Natural killer cell (primary cell): ENCODE measurements around the gene CAPN7. TPM values are rescaled to one million over a fixed set of nuclear protein-coding genes. Genes with fewer than 3 reads are reported as not detected.

ENCODE experiments used
- ATAC-seq, 3 donors: fragments of 150-1000 bp in 2 of 3; fragments of 200-7000 bp in 1 of 3; cut with Tn5 transposase; 1 replicate in 1 of 3; 2 replicates in 2 of 3; pipeline ENCODE4 v1.10.0; 2021; ENCODE audit warnings: mild to moderate bottlenecking in 2 of 3, moderate library complexity in 2 of 3
- DNase-seq, 2 donors: peaks; one replicate each; pipeline versions ENCODE4 v3.0.0 to v3.0.0-alpha.2; 2013 to 2021; ENCODE audit warnings: mixed read lengths in 1 of 2
- H3K27ac ChIP-seq: one replicate; pipeline ENCODE4 v1.5.1; 2013; ENCODE audit warnings: mild to moderate bottlenecking, low read length
- H3K27me3 ChIP-seq: one replicate; pipeline ENCODE4 v1.6.1; 2013; ENCODE audit warnings: low read length; ENCODE audit not compliant: control insufficient read depth, insufficient read depth
- H3K36me3 ChIP-seq: one replicate; pipeline ENCODE4 v1.6.1; 2013; ENCODE audit warnings: low read length; ENCODE audit not compliant: control insufficient read depth, insufficient read depth
- H3K4me1 ChIP-seq: one replicate; pipeline ENCODE4 v1.6.1; 2013; ENCODE audit warnings: low read length; ENCODE audit not compliant: control insufficient read depth, insufficient read depth
- H3K4me3 ChIP-seq: one replicate; pipeline ENCODE4 v1.5.1; 2013; ENCODE audit warnings: low read length
- H3K9me3 ChIP-seq: one replicate; pipeline ENCODE4 v1.6.1; 2013; ENCODE audit warnings: low read length; ENCODE audit not compliant: control insufficient read depth, insufficient read depth
- H3K27ac Mint-ChIP-seq, 2 donors: one replicate each; pipeline ENCODE4 v1.8.0; 2022; ENCODE audit warnings: mild to moderate bottlenecking in 2 of 2, mixed read lengths in 2 of 2, moderate library complexity in 1 of 2
- H3K27me3 Mint-ChIP-seq, 2 donors: one replicate each; pipeline ENCODE4 v1.8.0; 2022; ENCODE audit warnings: low read depth in 2 of 2, mixed read lengths in 2 of 2
- H3K36me3 Mint-ChIP-seq: one replicate; pipeline ENCODE4 v1.8.0; 2022; ENCODE audit warnings: mixed read lengths
- H3K4me1 Mint-ChIP-seq, 2 donors: one replicate each; pipeline ENCODE4 v1.8.0; 2022; ENCODE audit warnings: mixed read lengths in 2 of 2
- H3K4me3 Mint-ChIP-seq: one replicate; pipeline ENCODE4 v1.8.0; 2022; ENCODE audit warnings: mild to moderate bottlenecking, moderate library complexity, mixed read lengths
- H3K9me3 Mint-ChIP-seq, 2 donors: one replicate each; pipeline ENCODE4 v1.8.0; 2022; ENCODE audit warnings: mixed read lengths in 2 of 2
- CTCF ChIP-seq: fragments of 200-600 bp; IDR thresholded peaks from one replicate; pipeline ENCODE4 v1.8.0; 2022; ENCODE audit warnings: antibody characterized with exemption
- WGBS: methylation state at CpG from one replicate; pipeline ENCODE4 v1.1.7; 2013; ENCODE audit warnings: missing lambda C conversion rate; ENCODE audit not compliant: insufficient coverage; 5-methylcytosine and 5-hydroxymethylcytosine counted together
- intact Hi-C: fragments of 100-400 bp; cut with micrococcal nuclease; formaldehyde crosslinking; loops from one replicate; pipeline ENCODE4 v1.14.2; 2022
- total RNA-seq, 4 donors: library from RNA; stranded (reverse); fragments of 120-200 nt in 1 of 4; gene quantifications; one replicate each; pipeline versions ENCODE4 v1.2.3 to v1.2.4, GENCODE V29; 2013 to 2022

CAPN7 gene
- total RNA-seq, 3 donors from 2014 or later (not counting 1 experiment from before 2014, with no cell fraction given), result 35.3 to 59.9 (median 52.8) TPM

- Mint-ChIP-seq H3K4me3 (no peak overlapping the region), H3K36me3 (peaks cover 6% of the 10 kb centered on the region), H3K27me3 (no peaks in the 10 kb centered on the region), H3K9me3 (no peaks in the 10 kb centered on the region), H3K27ac (no peak overlapping the region), H3K4me1 (peaks cover 5 to 6% of the 10 kb centered on the region in 2 donors)
- no CpG with 5 or more reads among the region's 1 CpG for WGBS
- no peaks in the 10 kb centered on the region for H3K4me1 ChIP-seq
- no peak overlapping the region for H3K4me3 ChIP-seq
- no peak for TF ChIP-seq CTCF
- H3K36me3 ChIP-seq, result peaks cover 71% of the 10 kb centered on the region
- intact Hi-C loops, result no loop called here
- no peak for ATAC-seq
- DNase-seq, result no peak
- no peaks in the 10 kb centered on the region for H3K27me3 ChIP-seq
- H3K9me3 ChIP-seq, result no peaks in the 10 kb centered on the region
- no peak overlapping the region for H3K27ac ChIP-seq
Measured at GRCh38 chr3:15216501-15216900, 10.5 kb downstream of the CAPN7 start.

- Mint-ChIP-seq H3K36me3 (peaks cover 6% of the 10 kb centered on the region), H3K4me3 (no peak overlapping the region), H3K27me3 (no peaks in the 10 kb centered on the region), H3K27ac (no peak overlapping the region), H3K9me3 (no peaks in the 10 kb centered on the region), H3K4me1 (peaks cover 5% of the 10 kb centered on the region in 2 donors)
- WGBS, result 100% methylated on average over 3 of the region's 4 CpGs
- H3K27me3 ChIP-seq, result no peaks in the 10 kb centered on the region
- no peak overlapping the region for H3K4me3 ChIP-seq
- TF ChIP-seq CTCF, result no peak
- no peak overlapping the region for H3K27ac ChIP-seq
- H3K36me3 ChIP-seq, result peaks cover 75% of the 10 kb centered on the region
- no peak for ATAC-seq
- no peaks in the 10 kb centered on the region for H3K4me1 ChIP-seq
- DNase-seq, result peak in 1 of 2 donors; percentile 47
- H3K9me3 ChIP-seq, result no peaks in the 10 kb centered on the region
- intact Hi-C loops, result no loop called here
Measured at GRCh38 chr3:15217011-15217671, 11.1 kb downstream of the CAPN7 start.

DNA sequence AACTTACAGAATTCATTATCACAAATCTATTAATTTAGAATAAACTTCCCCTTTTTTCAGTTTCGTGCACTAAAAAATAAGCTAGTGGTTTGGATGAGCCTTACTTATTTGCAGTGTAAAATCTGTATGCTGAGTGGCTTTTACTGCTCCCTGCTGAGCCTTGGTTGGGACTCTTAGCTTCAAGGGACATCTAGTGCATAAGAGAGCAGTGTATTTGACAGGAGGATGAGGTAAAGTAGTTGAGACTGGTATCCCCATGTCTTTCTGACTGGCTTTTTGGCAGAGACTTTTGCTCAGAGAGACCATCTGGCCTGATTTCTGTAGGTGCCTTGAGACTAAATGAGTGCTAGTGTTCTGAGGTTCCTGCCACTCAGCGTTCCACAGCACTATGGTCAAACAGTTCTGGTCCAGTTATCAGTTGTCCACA is 11.8 kb downstream of the CAPN7 start:
- Mint-ChIP-seq H3K27me3 (no peaks in the 10 kb centered on the region), H3K4me1 (peaks cover 0 to 5% of the 10 kb centered on the region in 2 donors), H3K9me3 (no peaks in the 10 kb centered on the region), H3K4me3 (no peak overlapping the region), H3K36me3 (no peaks in the 10 kb centered on the region), H3K27ac (no peak overlapping the region)
- intact Hi-C loops, result no loop called here
- H3K27me3 ChIP-seq, result no peaks in the 10 kb centered on the region
- H3K27ac ChIP-seq, result no peak overlapping the region
- peaks cover 75% of the 10 kb centered on the region for H3K36me3 ChIP-seq
- no peaks in the 10 kb centered on the region for H3K4me1 ChIP-seq
- no peak for TF ChIP-seq CTCF
- H3K4me3 ChIP-seq, result no peak overlapping the region
- no peak for ATAC-seq
- DNase-seq, result no peak
- H3K9me3 ChIP-seq, result no peaks in the 10 kb centered on the region
- WGBS, result 80% methylated on average over 2 of the region's 2 CpGs

GRCh38 chr3:15218689-15219088 is 12.6 kb downstream of the CAPN7 start:
- no peak for TF ChIP-seq CTCF
- H3K4me1 ChIP-seq, result no peaks in the 10 kb centered on the region
- H3K9me3 ChIP-seq, result no peaks in the 10 kb centered on the region
- Mint-ChIP-seq H3K4me1 (peaks cover 0 to 5% of the 10 kb centered on the region in 2 donors), H3K4me3 (no peak overlapping the region), H3K36me3 (no peaks in the 10 kb centered on the region), H3K27me3 (no peaks in the 10 kb centered on the region), H3K9me3 (no peaks in the 10 kb centered on the region), H3K27ac (no peak overlapping the region)
- no peaks in the 10 kb centered on the region for H3K27me3 ChIP-seq
- intact Hi-C loops, result no loop called here
- H3K36me3 ChIP-seq, result peaks cover 77% of the 10 kb centered on the region
- no peak overlapping the region for H3K4me3 ChIP-seq
- H3K27ac ChIP-seq, result no peak overlapping the region
- ATAC-seq, result no peak
- DNase-seq, result no peak
